T-cell (primary cell): ENCODE measurements around the gene DNASE1. TPM values are rescaled to one million over a fixed set of nuclear protein-coding genes. Genes with fewer than 3 reads are reported as not detected.

ENCODE experiments used
- ATAC-seq, 4 experiments: fragments of 200-7000 bp in 3 of 4; fragments of 150-1000 bp in 1 of 4; cut with Tn5 transposase; replicated peaks in 1 of 4; 1 replicate in 3 of 4; 2 replicates in 1 of 4; pipeline ENCODE4 v1.10.0; 2021; ENCODE audit warnings: moderate library complexity in 3 of 4, mild to moderate bottlenecking in 2 of 4, moderate number of reproducible peaks in 1 of 4
- CTCF ChIA-PET, 2 donors: fragments of 300-600 bp; sonication (Branson Sonifier 250); formaldehyde crosslinking; loops; one replicate each; lab custom pipeline; 2022; ENCODE audit warnings: antibody characterized with exemption in 2 of 2; lab: Charles Lee
- POLR2A ChIA-PET, 2 donors: fragments of 300-600 bp; sonication (Branson Sonifier 250); formaldehyde crosslinking; loops; one replicate each; lab custom pipeline; 2022; ENCODE audit warnings: antibody characterized with exemption in 2 of 2; lab: Charles Lee
- DNase-seq, 35 experiments: peaks; one replicate each; pipeline versions ENCODE4 v3.0.0 to v3.0.0-alpha.2; 2013 to 2023
- H3K27ac ChIP-seq: one replicate; pipeline ENCODE4 v1.5.1; 2013; ENCODE audit warnings: low read length
- H3K27me3 ChIP-seq, 2 experiments: replicated peaks in 1 of 2; 1 replicate in 1 of 2; 2 replicates in 1 of 2; pipeline versions ENCODE4 v1.6.1 to v1.7.0; 2013; ENCODE audit warnings: low read length in 1 of 2, mixed read lengths in 1 of 2; ENCODE audit not compliant: control insufficient read depth in 2 of 2, insufficient read depth in 2 of 2; ENCODE audit errors: extremely low read depth in 1 of 2
- H3K36me3 ChIP-seq, 2 donors: 1 replicate in 1 of 2; 2 replicates in 1 of 2; pipeline versions ENCODE4 v1.6.1 to v1.7.0; 2013; ENCODE audit warnings: low read length in 1 of 2; ENCODE audit not compliant: control insufficient read depth in 2 of 2, insufficient read depth in 1 of 2; ENCODE audit errors: extremely low read depth in 1 of 2
- H3K4me1 ChIP-seq, 2 experiments: 1 replicate in 1 of 2; 2 replicates in 1 of 2; pipeline versions ENCODE4 v1.6.1 to v1.7.0; 2013; ENCODE audit warnings: low read length in 2 of 2, mixed read lengths in 1 of 2; ENCODE audit not compliant: insufficient read depth in 2 of 2, control insufficient read depth in 1 of 2; ENCODE audit errors: extremely low read depth in 1 of 2
- H3K4me3 ChIP-seq, 2 donors: 1 replicate in 1 of 2; 2 replicates in 1 of 2; pipeline versions ENCODE4 v1.5.1 to v1.7.0; 2013; ENCODE audit warnings: mild to moderate bottlenecking in 2 of 2, low read length in 1 of 2, moderate library complexity in 1 of 2; ENCODE audit not compliant: control insufficient read depth in 1 of 2; ENCODE audit errors: extremely low read depth in 1 of 2
- H3K9me3 ChIP-seq: 2 replicates; pipeline ENCODE4 v1.7.0; 2013
- H3K27ac Mint-ChIP-seq, 2 donors: one replicate each; pipeline ENCODE4 v1.8.0; 2020 to 2021; ENCODE audit warnings: mild to moderate bottlenecking in 2 of 2, mixed read lengths in 2 of 2
- H3K27me3 Mint-ChIP-seq, 2 donors: one replicate each; pipeline ENCODE4 v1.8.0; 2021 to 2022; ENCODE audit warnings: mixed read lengths in 2 of 2
- H3K36me3 Mint-ChIP-seq: one replicate; pipeline ENCODE4 v1.8.0; 2021; ENCODE audit warnings: mixed read lengths
- H3K4me1 Mint-ChIP-seq, 3 donors: one replicate each; pipeline ENCODE4 v1.8.0; 2020 to 2022; ENCODE audit warnings: mixed read lengths in 3 of 3, mild to moderate bottlenecking in 1 of 3
- H3K4me3 Mint-ChIP-seq, 3 donors: one replicate each; pipeline ENCODE4 v1.8.0; 2020 to 2022; ENCODE audit warnings: mild to moderate bottlenecking in 3 of 3, mixed read lengths in 3 of 3, moderate library complexity in 3 of 3
- H3K9me3 Mint-ChIP-seq, 3 donors: one replicate each; pipeline ENCODE4 v1.8.0; 2020 to 2022; ENCODE audit warnings: mixed read lengths in 3 of 3
- WGBS: methylation state at CpG from one replicate; pipeline ENCODE4 v1.1.5; 2013; ENCODE audit warnings: missing lambda C conversion rate; ENCODE audit not compliant: insufficient coverage; 5-methylcytosine and 5-hydroxymethylcytosine counted together
- total RNA-seq, 35 experiments: library from RNA in 6 of 35; stranded (reverse) in 6 of 35; fragments of 120-200 nt in 1 of 35; gene quantifications; one replicate each; pipeline versions ENCODE4 v1.2.1 to v1.2.4 and lab custom pipeline; 2013 to 2026

Gene DNASE1
- total RNA-seq, 5 donors from 2014 or later (not counting 1 experiment from before 2014, with no cell fraction given) = 22.6 to 54.4 (median 52.7) TPM

DNA sequence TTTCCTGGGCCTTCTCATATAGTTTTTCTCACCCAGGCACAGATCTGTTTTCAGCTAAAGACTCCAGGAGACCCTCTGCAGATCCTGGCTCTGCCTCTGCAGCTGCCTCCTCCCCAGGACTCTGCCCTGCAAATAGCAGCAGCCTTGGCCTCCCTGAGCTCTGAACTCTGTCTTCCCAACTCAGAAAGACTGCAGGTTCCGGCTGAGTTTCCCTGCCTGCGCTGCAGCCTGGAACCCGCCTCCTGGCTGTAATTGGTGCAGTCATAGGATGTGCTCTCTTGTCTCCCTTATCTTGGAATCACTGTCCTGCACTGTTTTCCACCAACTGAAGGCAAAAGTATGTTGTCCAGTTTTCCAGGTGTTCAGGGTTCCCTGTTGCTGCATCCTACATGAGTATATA, 14.3 kb upstream of the DNASE1 start:
- Histone ChIP-seq H3K9me3 (no peaks in the 10 kb centered on the region), H3K36me3 (peaks cover 23 to 35% of the 10 kb centered on the region in 2 donors), H3K4me3 (no peak overlapping the region), H3K27me3 (no peaks in the 10 kb centered on the region), H3K4me1 (peaks cover 8 to 16% of the 10 kb centered on the region in 2 experiments), H3K27ac (no peak overlapping the region)
- CTCF ChIA-PET = interaction anchor here in 1 of 2 donors (0.6 kb wide), 1 partner anchor 401 kb away, joined by 11 read pairs; no protein-coding TSS in a partner anchor
- H3K4me1 Mint-ChIP-seq = peaks cover 27 to 45% (median 36%) of the 10 kb centered on the region in 3 donors
- H3K36me3 Mint-ChIP-seq = peaks cover 10% of the 10 kb centered on the region
- POLR2A ChIA-PET = no interaction called here
- ATAC-seq (no peak), DNase-seq (no peak)
- H3K27ac Mint-ChIP-seq = no peak overlapping the region
- no peaks in the 10 kb centered on the region for H3K27me3 Mint-ChIP-seq
- 86% methylated on average over 3 of the region's 3 CpGs for WGBS
- H3K9me3 Mint-ChIP-seq = no peaks in the 10 kb centered on the region
- H3K4me3 Mint-ChIP-seq = no peak overlapping the region

- H3K9me3 Mint-ChIP-seq = no peaks in the 10 kb centered on the region
- ChIA-PET POLR2A (no interaction called here), CTCF (interaction anchor here in 1 of 2 donors (0.6 kb wide), 2 partner anchors 400 to 615 kb away, joined by 9 to 11 read pairs; no protein-coding TSS in a partner anchor)
- H3K36me3 Mint-ChIP-seq = peaks cover 10% of the 10 kb centered on the region
- no peak for DNase-seq
- no peak for ATAC-seq
- 96% methylated on average over 17 of the region's 17 CpGs for WGBS
- H3K36me3 ChIP-seq = peaks cover 23 to 38% of the 10 kb centered on the region in 2 donors
- no peaks in the 10 kb centered on the region for H3K27me3 Mint-ChIP-seq
- H3K4me1 Mint-ChIP-seq = peaks cover 25 to 39% (median 31%) of the 10 kb centered on the region in 3 donors
- no peaks in the 10 kb centered on the region for H3K27me3 ChIP-seq
- H3K27ac Mint-ChIP-seq = no peak overlapping the region
- no peaks in the 10 kb centered on the region for H3K9me3 ChIP-seq
- no peak overlapping the region for H3K27ac ChIP-seq
- H3K4me1 ChIP-seq = peaks cover 8 to 16% of the 10 kb centered on the region in 2 experiments
- no peak overlapping the region for H3K4me3 ChIP-seq
- no peak overlapping the region for H3K4me3 Mint-ChIP-seq
Measured at GRCh38 chr16:3640632-3641501, 13.6 kb upstream of the DNASE1 start.

DNA sequence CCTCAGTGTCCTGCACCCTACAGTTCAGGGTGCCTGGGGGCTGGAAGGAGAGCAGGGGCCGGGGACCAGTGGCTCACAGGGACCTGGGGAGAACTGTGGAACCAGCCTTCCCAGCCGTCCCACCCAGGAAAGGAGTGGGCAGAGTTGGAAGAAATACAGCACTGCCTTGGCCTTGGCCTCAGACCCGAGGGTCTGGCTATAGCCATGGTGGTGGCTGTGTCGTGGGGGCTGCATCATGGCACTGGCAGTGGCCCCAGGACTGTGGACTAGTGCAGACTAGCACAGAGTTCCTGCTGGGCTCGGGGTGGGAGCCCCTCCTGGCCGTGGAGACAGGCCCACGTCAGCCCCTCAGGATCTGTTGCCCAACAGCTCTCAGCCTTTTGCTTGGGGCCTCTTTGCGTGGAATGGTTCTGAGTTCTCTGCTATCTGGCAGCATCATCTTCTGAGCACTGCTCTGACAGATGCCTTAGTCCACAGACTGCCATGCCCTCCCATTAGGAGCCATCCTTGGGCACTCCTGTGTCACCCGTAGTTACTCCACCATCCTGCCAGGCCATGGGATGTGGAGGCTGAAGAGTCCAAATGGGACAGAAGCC, 12.6 kb upstream of the DNASE1 start:
- Histone ChIP-seq H3K27me3 (no peaks in the 10 kb centered on the region), H3K4me1 (peaks cover 7 to 13% of the 10 kb centered on the region in 2 experiments), H3K4me3 (no peak overlapping the region), H3K9me3 (no peaks in the 10 kb centered on the region), H3K27ac (no peak overlapping the region), H3K36me3 (peaks cover 18 to 38% of the 10 kb centered on the region in 2 donors)
- Mint-ChIP-seq H3K27me3 (no peaks in the 10 kb centered on the region), H3K27ac (no peak overlapping the region), H3K4me3 (no peak overlapping the region), H3K4me1 (peaks cover 19 to 29% (median 24%) of the 10 kb centered on the region in 3 donors), H3K36me3 (peaks cover 16% of the 10 kb centered on the region), H3K9me3 (no peaks in the 10 kb centered on the region)
- ATAC-seq (no peak), DNase-seq (no peak)
- 92% methylated on average over 8 of the region's 9 CpGs for WGBS
- POLR2A ChIA-PET = no interaction called here
- CTCF ChIA-PET = no interaction called here

DNA sequence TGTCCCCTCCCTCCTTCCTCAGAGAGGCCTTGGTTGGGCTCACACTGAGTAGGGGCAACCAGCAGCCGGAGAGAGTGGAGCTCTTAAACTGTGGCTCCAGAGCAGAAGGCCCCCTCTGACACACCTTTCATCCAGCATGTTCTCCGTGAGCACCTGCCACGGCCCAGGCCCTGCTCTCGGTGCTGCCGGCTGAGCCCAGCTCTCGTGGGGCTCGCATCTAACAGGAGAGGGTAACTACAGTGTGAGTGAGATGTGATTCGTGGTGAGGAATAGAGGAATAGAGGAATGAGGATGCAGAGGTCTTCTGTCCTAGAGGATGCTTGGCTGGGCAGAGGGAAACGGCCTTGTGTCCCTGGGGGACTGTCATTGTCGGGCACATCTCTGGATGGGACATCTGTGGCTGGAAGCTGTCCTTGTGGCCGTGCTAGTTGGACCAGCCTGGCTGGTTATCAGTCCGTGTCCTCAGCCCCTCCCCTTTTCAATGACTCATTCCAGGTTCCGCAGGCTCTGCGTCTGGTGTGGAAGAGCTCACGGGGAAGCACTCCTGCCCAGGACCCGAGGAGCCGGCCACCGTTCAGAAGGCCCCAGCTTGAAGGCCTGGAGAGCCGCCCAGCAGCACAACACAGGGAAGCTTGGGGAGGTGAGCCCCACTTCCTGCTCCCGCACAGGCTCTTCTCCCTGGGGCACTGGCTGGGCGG, 11.9 kb upstream of the DNASE1 start:
- Histone ChIP-seq H3K27me3 (no peaks in the 10 kb centered on the region), H3K27ac (no peak overlapping the region), H3K4me3 (no peak overlapping the region), H3K4me1 (peaks cover 2 to 6% of the 10 kb centered on the region in 2 experiments), H3K9me3 (no peaks in the 10 kb centered on the region), H3K36me3 (peaks cover 18 to 38% of the 10 kb centered on the region in 2 donors)
- 97% methylated on average over 13 of the region's 21 CpGs for WGBS
- no peak overlapping the region for H3K27ac Mint-ChIP-seq
- H3K4me3 Mint-ChIP-seq = no peak overlapping the region
- ChIA-PET POLR2A (no interaction called here), CTCF (no interaction called here)
- H3K36me3 Mint-ChIP-seq = peaks cover 16% of the 10 kb centered on the region
- DNase-seq (no peak), ATAC-seq (no peak)
- H3K9me3 Mint-ChIP-seq = no peaks in the 10 kb centered on the region
- peaks cover 13 to 22% (median 17%) of the 10 kb centered on the region in 3 donors for H3K4me1 Mint-ChIP-seq
- no peaks in the 10 kb centered on the region for H3K27me3 Mint-ChIP-seq

DNA sequence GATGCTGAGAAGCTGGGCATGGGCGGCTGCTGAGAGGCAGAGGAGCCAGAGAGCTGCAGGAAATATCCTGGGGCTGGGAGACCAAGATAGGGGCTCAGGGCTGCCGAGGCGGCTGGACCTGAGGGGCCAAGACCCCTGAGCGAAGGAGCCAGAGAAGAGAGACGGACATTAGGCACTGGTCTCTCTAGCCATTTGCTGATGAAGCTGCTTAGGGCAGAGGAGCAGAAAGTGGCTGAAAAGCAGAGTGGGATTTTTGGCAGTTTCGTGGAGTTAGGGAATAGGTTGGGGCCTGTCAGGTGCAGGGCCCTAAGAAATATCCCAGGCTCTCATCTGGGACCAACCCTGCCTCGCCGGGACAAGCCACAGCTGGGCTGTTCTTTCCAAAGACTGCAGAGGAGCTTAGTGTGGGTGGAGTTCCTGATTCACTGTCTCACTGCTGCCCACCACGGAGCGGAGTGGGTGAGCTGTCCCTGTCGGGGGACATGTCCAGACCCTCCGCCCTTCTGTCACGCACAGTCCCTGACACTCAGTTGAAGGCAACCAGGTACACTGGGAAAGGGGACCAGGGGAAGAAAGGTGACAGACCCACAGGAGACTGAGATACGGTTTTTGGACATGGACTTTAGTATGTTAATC, 11.3 kb upstream of the DNASE1 start:
- H3K4me3 Mint-ChIP-seq = no peak overlapping the region
- no peak overlapping the region for H3K27ac Mint-ChIP-seq
- Histone ChIP-seq H3K36me3 (peaks cover 18 to 38% of the 10 kb centered on the region in 2 donors), H3K27me3 (no peaks in the 10 kb centered on the region), H3K9me3 (no peaks in the 10 kb centered on the region), H3K4me3 (no peak overlapping the region), H3K4me1 (peaks cover 0 to 3% of the 10 kb centered on the region in 2 experiments), H3K27ac (no peak overlapping the region)
- H3K4me1 Mint-ChIP-seq = peaks cover 7 to 16% (median 11%) of the 10 kb centered on the region in 3 donors
- peaks cover 16% of the 10 kb centered on the region for H3K36me3 Mint-ChIP-seq
- H3K27me3 Mint-ChIP-seq = no peaks in the 10 kb centered on the region
- ATAC-seq = no peak
- CTCF ChIA-PET = no interaction called here
- DNase-seq = no peak
- no peaks in the 10 kb centered on the region for H3K9me3 Mint-ChIP-seq
- 96% methylated on average over 12 of the region's 14 CpGs for WGBS
- POLR2A ChIA-PET = interaction anchor here in 1 of 2 donors (0.6 kb wide), 1 partner anchor 663 kb away, joined by 3 read pairs; no protein-coding TSS in a partner anchor
